Measurements from ENCODE around the gene OPA3. TPM values are rescaled to one million over a fixed set of nuclear protein-coding genes. Genes with fewer than 3 reads are reported as not detected.

OPA3 gene
- total RNA-seq, 1 donor from 2014 or later = 14.8 TPM

- Mint-ChIP-seq H3K27me3 (ENCODE audit: low read depth) (no peaks in the 10 kb centered on the region), H3K4me3 (ENCODE audit: unreplicated experiment) (no peak overlapping the region), H3K27ac (ENCODE audit: unreplicated experiment) (no peak overlapping the region), H3K36me3 (ENCODE audit: low read depth) (no peaks in the 10 kb centered on the region), H3K4me1 (ENCODE audit: low read depth) (peaks cover 11% of the 10 kb centered on the region), H3K9me3 (ENCODE audit: low read depth) (no peaks in the 10 kb centered on the region)
- TF ChIP-seq, protein P1, sequence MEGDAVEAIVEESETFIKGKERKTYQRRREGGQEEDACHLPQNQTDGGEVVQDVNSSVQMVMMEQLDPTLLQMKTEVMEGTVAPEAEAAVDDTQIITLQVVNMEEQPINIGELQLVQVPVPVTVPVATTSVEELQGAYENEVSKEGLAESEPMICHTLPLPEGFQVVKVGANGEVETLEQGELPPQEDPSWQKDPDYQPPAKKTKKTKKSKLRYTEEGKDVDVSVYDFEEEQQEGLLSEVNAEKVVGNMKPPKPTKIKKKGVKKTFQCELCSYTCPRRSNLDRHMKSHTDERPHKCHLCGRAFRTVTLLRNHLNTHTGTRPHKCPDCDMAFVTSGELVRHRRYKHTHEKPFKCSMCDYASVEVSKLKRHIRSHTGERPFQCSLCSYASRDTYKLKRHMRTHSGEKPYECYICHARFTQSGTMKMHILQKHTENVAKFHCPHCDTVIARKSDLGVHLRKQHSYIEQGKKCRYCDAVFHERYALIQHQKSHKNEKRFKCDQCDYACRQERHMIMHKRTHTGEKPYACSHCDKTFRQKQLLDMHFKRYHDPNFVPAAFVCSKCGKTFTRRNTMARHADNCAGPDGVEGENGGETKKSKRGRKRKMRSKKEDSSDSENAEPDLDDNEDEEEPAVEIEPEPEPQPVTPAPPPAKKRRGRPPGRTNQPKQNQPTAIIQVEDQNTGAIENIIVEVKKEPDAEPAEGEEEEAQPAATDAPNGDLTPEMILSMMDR (IDR thresholded peaks at IDR 0.05) = no peak
- no peak for DNase-seq (ENCODE audit: low spot score)
These were observed 13.0 kb downstream of the OPA3 start for GRCh38 chr19:45571457-45572220.

DNA sequence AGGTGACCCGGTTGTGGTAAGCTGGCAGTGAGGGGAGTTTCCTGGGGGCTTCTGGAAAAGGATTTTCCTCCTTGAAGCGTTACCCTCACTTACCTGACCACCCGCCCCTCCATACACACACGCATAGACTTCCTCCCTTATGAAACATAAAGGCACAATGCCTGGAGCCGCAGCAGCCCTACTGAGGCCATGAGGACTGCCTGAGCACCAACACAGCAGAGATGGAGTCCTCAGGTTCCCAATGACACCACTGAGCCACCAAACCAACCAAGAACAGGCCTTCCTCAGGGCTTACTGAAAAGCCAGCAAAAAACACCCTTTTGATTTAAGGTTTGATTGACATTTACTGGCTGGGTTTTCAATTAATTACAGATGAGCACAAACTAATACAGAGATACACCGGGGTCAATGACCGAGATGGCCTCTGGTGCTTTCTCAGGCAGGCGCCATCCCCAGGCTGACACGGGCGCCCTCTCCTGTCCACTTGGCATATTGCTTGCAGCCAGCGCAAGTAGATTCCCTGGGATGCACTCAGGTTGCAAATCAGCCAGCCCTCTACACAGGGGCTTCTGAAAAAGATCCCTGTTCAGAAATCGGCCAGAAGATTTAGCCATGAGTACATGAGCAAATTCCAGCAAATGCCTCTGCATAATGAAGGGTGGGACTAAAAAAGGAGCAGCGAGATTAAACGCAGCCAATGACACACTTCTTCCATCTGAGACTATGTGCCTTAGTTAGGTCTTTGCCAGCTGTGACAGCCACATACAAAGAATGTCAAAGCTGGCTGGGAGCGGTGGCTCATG is 14.8 kb downstream of the OPA3 start:
- H3K9me3 Mint-ChIP-seq (ENCODE audit: low read depth) = no peaks in the 10 kb centered on the region

DNA sequence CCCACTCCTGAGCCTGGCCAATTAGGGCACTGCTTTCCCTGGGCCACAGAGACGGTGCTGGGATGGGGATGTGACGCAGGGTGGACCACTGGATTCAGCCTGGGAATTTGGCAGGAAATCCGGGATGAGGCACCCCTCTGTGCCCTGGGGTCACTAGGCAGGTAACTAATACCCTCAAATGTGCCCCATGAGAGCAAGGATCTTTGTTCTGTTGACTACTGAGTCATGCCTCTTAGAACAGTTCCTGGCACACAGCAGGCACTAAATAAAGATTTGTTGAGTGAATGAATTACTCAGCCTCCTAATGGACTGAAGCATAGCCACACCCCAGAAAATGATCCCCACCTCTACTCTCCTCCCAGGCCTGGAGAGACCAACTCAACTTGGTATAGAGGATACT is 15.9 kb downstream of the OPA3 start:
- Mint-ChIP-seq H3K4me1 (ENCODE audit: low read depth) (peaks cover 7% of the 10 kb centered on the region), H3K4me3 (ENCODE audit: unreplicated experiment) (no peak overlapping the region), H3K36me3 (ENCODE audit: low read depth) (no peaks in the 10 kb centered on the region), H3K9me3 (ENCODE audit: low read depth) (no peaks in the 10 kb centered on the region), H3K27me3 (ENCODE audit: low read depth) (no peaks in the 10 kb centered on the region), H3K27ac (ENCODE audit: unreplicated experiment) (peak overlapping the region; percentile 71)
- TF ChIP-seq, protein P1 (IDR thresholded peaks at IDR 0.05) = no peak
- no peak for DNase-seq (ENCODE audit: low spot score)

More for the DNA sequence above, 14.8 kb downstream of the OPA3 start:
- Mint-ChIP-seq H3K36me3 (ENCODE audit: low read depth) (no peaks in the 10 kb centered on the region), H3K4me3 (ENCODE audit: unreplicated experiment) (no peak overlapping the region), H3K27me3 (ENCODE audit: low read depth) (no peaks in the 10 kb centered on the region), H3K4me1 (ENCODE audit: low read depth) (peaks cover 7% of the 10 kb centered on the region), H3K27ac (ENCODE audit: unreplicated experiment) (no peak overlapping the region)
- no peak for DNase-seq (ENCODE audit: low spot score)
- TF ChIP-seq, protein P1 (IDR thresholded peaks at IDR 0.05) = peak; percentile 81

GRCh38 chr19:45567609-45568008 is 17.0 kb downstream of the OPA3 start:
- Mint-ChIP-seq H3K27me3 (ENCODE audit: low read depth) (no peaks in the 10 kb centered on the region), H3K36me3 (ENCODE audit: low read depth) (no peaks in the 10 kb centered on the region), H3K27ac (ENCODE audit: unreplicated experiment) (no peak overlapping the region), H3K9me3 (ENCODE audit: low read depth) (no peaks in the 10 kb centered on the region), H3K4me1 (ENCODE audit: low read depth) (peaks cover 11% of the 10 kb centered on the region), H3K4me3 (ENCODE audit: unreplicated experiment) (no peak overlapping the region)
- TF ChIP-seq, protein P1 (IDR thresholded peaks at IDR 0.05) = no peak
- DNase-seq (ENCODE audit: low spot score) = no peak

- no peak overlapping the region for H3K27ac Mint-ChIP-seq (ENCODE audit: unreplicated experiment)
- H3K9me3 Mint-ChIP-seq (ENCODE audit: low read depth) = no peaks in the 10 kb centered on the region
- TF ChIP-seq, protein P1 (IDR thresholded peaks at IDR 0.05) = no peak
- no peak overlapping the region for H3K4me3 Mint-ChIP-seq (ENCODE audit: unreplicated experiment)
- no peak for DNase-seq (ENCODE audit: low spot score)
- H3K36me3 Mint-ChIP-seq (ENCODE audit: low read depth) = no peaks in the 10 kb centered on the region
- peaks cover 12% of the 10 kb centered on the region for H3K4me1 Mint-ChIP-seq (ENCODE audit: low read depth)
- no peaks in the 10 kb centered on the region for H3K27me3 Mint-ChIP-seq (ENCODE audit: low read depth)
These were observed 20.3 kb downstream of the OPA3 start for GRCh38 chr19:45564131-45564780.
